Stimulated activated CD4-positive, alpha-beta T cell treated with anti-CD3 and anti-CD28 coated beads, Interleukin-2, amount 100 ng/mL, for 48 hours (primary cell): ENCODE data around the gene TENM4.

Source experiments
- DNase-seq, 2 donors: peaks; one replicate each; pipeline ENCODE4 v3.0.0-alpha.2; 2020

The TENM4 gene

DNA sequence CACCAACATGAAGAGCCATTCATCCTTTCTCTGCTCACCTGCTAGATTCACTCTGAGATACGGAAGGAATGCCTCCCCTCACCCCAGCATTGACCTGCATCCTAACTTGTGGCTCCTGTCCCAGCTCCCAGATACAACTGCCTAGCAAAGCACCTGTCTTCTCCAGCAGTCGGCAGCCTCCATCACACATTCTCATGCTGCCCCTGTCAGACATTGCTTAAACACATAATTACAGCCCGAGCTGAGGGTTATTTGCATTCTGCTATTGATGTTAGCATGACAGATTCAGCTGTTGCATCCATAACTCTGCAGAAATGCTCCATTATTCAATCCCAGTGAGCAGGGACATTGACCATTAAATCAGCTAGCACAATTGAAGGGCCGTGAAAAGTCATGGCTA is 681.8 kb downstream of the TENM4 start:
- DNase-seq, result no peak

DNA sequence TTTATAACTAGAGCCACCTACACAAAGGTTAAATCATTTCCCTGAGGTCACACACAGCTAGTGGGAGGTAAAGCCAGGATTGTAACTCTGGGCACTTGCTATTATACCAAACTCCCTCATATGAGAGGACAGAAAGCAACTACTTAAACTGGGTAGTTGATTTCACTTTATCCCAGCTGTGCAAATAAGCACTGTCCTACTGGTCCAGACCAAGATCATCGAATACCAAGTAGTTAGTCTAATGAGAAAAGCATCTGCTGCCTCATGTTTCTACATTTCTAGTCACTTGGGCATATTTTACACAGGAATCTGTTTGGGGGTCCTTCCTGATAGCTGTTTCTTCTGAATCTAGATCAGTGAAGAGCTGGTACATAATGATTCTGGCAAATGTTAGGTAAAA is 687.5 kb downstream of the TENM4 start:
- no peak for DNase-seq

DNA sequence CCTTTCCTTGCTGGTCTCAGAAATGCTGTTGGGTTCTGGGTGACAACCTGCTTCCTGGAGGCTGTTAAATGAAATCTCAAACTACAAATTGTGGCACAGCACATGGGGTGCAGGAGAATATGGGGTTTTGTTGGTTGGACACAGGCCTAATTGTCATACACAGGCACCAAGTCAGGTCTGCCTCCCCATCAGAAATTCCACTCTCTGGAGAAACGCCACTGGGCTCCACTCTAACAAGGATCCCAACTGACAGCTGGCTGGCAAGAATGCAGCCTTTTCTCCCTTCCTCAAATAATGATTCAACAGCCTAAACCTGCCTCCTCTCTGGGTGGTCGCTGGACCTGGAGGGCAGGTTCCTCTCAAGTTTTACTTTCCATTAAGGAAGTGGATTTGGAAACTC is 688.3 kb downstream of the TENM4 start:
- DNase-seq, result no peak

DNA sequence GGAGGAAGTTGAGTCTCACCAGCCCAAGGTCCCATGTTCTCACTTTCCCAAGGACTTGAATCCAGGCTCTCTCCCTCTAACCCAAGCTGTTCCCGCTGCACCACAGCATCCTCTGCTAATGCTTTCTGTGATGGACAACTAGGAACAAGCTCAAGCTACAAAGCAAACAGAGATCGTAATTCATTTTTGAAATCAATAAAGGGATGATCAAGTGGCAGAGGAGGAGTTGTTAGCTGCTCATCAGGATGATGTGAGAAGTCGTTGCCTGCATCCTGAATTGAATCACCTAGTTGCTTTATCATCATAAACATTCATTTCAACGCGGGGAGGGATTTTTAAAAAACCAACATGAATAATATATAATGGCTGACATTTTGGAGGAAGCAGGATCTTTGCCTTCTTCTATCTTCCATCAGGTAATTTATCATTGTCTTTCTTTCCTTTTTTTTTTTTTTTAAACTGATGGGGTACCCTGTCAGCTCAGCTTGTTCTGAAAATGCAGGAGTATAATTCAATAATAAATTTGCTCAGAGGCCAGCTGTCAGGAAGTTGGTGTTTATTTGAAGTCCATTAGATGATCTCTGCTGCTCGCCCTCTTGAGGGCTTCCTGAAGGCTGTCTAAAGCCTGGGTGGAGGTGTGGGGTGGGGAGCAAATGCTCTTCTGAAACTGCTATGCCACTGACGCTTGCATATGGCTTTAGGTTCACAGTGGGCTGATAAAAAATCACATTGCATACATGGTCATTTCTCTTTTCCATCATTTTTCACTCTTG is 691.7 kb downstream of the TENM4 start:
- DNase-seq, result no peak

DNA sequence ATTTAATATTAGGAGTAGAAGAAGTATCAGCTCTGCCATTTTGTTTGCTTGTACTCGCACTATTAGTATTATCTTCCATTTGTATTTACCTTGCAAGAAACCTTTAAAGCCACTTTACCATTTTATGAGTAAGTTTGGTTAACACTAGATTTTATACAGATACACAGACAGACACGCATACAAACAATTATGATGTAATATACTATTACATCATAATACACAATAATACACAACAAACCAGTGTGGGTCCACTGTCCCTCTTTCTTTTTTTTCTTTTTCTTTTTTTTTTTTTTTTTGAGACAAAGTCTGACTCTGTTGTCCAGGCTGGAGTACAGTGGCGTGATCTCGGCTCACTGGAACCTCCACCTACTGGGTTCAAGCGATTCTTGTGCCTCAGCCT is 695.9 kb downstream of the TENM4 start:
- no peak for DNase-seq

DNA sequence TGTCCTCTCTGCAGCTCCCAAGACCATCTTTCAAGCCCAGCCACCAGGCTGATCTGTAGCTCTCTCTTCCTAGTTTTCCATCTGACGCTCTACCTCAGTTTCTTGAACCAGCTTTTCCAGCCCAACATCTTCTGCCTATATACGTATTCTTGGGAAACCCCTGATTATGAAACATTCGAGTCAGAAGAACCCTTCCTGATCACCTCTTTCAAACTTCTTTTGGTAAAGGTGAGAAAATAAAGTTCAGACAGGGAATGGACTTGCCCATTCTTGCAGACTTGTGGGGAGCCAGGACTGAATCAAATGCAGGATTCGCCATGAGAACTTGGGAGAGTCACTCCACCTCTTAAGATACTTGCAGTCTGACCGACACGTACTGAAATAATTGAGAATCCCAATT is 696.6 kb downstream of the TENM4 start:
- no peak for DNase-seq

DNA sequence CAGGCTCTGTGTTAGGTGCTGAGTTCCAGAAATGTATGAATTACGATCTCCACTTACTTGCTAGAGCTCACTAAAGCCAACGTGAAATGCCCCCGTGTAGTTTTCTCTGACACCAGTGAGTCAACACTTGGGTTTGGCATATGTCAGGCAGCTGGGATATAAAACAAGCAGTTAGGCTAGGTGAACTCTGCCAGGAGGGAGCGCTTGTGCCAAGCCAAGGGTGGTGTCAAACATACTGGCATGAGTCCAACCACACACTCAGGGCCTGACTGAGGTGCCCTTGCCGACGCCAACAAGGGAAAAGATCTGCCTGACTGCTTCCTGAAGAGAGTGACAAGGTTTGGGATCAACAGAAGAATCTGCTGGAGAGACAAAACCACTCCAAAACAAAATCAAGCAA is 698.4 kb downstream of the TENM4 start:
- DNase-seq, result no peak

DNA sequence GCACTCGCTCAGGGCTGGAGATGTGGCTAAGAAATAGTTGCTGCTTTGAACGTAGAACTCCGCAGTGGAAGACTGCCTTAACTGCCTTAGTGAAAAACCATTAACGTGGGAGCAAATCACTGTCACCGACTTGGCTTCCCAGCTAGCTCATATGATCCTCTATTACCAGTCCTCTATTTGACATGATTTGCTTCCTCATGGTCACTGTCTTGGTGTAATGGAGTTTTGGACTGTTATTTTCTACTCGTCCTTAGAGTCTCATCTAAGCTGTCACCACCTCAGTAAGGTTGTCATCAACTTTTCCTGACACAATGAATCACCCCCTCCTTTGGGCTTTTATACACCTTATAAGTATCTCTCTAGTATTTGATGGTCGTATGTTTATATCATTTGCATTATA is 699.1 kb downstream of the TENM4 start:
- no peak for DNase-seq

DNA sequence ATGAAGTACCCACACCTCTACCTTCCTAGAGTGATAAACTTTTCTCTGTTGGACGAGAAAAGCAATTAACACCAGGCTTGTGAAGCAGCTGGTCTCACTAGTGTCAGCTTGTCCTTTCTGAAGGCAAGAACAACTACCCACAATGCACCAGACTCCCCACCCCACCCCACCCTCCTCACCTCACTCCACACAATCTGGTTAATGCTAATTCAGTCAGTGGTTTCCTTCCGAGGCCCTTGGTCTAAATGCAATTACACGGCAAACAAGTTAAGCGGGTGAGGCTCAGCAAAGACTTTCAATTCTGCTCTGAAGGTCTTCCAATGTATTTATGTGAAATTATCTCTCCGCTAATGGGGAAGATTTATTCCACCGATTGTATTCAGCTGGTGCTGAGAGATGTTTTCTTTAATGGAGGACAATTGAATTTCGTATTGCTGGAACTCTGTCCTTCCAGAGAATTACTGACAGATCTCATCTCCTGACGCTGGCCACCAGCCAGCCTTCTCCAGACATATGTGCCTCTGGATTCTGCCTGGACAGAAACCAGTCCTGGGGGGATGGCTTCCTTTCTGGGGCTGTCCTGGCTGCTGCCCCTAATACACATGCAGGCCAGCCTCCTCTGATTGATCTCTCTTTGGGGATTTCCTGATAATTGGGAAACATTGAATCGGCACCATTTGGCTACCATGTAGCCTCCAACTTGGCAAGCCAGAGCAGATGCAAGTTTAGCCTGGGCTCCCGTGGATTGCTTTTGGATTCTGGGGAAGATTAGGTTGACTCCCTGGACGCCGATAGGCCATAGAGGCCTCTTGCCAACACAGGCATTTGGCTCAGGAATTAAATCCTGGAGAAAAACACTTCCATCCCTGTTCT is 700.4 kb downstream of the TENM4 start:
- no peak for DNase-seq

DNA sequence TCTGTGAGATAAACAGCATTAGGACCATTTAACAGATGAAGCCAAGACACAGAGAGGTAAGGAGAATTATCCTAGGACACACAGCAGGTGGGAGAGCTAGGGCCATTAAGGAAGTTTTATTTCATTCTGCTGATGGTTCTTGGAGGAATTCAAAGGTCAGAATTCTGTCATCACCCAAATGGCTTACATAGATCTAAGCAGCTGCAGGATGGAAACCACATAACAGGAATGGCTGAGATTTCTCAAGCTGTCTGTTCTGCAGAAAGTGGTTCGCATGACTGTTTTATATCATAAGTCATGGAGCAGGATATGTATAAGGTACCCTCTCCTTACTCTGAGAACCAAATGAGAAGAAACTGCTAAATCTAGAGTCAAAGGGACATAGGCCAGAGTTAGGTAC is 702.9 kb downstream of the TENM4 start:
- DNase-seq, result no peak

DNA sequence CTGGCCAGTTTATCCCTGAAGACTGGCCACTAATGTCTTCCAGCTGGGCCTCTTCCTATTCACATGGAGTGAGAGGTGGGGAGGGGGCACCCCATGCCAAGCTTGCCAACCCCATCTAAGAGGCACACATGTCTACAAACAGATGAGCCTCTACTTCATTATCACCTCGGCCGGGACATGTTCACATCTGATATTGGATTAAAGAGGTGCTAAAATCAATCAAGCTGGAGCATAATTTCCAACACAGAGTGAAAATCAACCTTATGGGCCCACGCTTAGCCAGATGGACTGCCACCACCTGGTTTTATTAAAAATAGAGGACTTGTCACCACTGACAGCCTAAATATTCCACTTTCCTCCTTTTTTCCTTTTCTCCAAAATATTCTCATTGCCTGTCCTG is 703.5 kb downstream of the TENM4 start:
- DNase-seq, result no peak

DNA sequence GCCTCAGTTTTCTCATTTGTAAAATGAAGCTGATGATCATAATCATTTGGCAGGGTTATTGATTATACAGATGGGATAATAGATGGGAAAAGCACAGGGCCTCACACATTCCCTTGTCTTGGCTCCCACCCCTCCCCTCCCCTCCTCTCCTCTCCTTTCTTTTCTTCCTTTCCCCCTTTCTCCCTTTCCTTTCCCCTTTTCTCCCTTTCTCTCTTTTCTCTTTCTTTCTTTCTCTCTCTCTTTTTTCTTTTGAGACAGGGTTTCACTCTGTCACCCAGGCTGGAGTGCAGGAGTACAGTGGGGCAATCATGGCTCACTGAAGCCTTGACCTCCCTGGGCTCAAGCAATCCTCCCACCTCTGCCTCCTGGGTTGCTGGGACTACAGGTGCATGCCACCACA is 705.1 kb downstream of the TENM4 start:
- DNase-seq, result no peak

DNA sequence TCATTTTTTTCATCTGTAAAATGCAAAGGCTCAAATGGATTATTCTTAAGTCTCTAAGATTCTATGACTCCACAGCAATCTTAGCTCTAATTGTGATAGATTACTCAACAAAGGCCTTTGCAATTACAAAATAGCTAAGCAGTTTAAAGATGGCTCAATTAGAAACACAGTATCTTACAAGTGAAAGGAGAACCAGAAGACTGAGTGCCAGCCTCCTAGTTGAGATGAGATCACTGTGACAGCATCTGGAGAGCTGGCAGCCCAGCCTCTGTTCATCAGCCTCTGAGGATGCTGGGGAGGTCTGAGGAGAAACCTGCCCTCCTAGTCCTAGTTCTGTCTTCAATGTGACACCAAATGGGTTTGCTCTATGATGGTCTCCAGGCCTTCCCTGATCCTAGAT is 707.8 kb downstream of the TENM4 start:
- no peak for DNase-seq

DNA sequence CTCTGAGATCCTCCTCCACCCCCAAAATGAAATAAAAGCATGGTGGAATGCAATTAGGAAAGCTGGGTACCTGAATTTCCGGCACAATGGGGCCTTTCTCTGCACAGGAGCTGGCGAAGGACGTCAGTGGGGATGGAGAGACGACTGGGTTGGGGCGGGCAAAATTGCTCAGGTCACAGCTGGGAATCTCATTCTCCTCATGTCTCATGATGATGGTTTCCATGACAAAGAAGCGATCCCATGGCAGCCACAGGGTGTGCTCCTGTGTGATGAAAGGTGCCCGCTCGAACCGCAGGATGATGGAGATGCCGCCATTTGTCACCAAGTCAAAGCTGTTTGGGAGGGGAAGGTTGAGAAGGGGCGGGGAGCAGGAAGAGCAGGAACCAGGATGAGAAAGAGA is 708.6 kb downstream of the TENM4 start:
- DNase-seq, result no peak

DNA sequence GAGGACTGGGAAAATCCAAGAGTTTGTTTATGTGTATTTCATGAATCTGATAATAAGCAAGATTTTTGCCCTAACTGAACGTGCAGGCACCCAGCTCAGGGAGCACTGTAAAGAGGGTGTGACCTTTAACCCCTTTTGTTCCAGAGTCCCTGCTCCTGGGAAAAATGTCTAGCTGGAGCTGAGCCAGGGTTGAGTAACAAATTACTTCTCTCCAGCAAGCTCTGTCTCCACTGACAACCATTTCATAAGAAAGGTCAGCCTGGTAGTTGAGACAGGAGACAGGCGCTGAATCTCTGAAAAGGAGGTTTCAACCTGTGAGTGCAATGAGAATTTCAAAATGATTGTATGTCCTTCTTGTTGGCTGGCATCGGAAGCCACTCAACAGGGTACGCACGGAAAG is 709.8 kb downstream of the TENM4 start:
- no peak for DNase-seq

DNA sequence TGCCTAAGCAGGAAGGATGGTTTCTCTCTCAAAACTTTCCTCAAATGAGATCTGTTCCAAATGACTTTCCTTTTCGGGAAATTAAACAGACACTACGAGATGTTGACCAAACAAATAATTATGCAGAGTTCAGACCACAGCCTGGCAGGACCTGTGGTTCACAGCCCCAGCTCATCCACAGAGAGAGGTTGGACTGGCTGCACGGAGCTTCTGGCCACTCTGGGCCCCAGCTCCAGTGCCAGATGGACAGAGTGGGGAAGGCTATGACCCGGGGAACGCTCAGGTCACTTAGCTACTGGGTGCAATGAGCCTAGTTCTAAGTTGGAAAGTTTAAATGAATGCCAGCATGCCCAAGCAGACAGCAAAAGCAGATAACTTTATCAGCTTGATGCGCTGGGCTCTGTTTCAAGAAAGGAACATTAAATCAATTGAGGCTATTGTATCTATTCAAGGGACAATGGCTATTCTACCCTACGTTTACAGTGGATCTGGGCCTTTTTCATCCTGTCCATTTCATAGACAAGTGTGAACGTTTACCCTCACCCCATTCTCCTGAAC is 710.5 kb downstream of the TENM4 start:
- DNase-seq, result no peak

DNA sequence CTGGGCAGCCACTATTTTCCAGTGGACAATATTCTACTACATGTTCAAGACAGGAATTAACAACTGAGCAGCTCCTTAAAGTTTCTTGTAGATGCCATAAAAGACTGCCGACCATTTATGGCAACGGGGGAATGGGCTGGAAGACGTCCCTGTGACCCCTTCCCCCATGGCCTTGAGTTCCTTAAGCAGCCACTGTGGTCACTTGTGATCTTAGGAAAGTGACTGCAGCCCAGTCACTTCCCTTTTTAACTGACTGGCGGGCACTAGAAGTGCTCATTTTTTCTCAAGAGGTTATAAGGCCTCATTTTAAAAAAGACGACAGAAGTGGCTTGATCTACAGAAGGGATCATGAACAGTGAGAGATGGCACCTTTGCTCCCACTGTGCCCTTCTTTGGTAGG is 713.0 kb downstream of the TENM4 start:
- DNase-seq, result no peak

DNA sequence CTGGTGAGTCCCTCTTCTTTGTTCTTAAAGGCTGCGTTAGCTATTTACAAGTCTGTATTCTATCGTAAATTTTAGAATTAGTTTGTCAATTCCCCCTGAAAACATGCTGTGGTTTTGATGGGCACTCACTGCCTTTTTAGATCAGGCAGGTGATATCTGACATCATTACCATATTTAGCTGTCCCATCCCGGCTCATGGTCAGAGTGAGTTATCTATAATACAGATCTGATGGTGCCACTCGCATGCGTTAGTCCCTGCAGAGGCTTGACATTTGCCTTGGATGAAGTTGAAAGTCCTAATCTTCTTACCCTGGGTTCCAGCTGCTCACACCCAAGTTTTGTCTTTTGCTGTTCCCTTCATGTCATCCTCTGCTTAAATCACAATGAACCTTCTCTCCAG is 715.6 kb downstream of the TENM4 start:
- DNase-seq, result no peak

DNA sequence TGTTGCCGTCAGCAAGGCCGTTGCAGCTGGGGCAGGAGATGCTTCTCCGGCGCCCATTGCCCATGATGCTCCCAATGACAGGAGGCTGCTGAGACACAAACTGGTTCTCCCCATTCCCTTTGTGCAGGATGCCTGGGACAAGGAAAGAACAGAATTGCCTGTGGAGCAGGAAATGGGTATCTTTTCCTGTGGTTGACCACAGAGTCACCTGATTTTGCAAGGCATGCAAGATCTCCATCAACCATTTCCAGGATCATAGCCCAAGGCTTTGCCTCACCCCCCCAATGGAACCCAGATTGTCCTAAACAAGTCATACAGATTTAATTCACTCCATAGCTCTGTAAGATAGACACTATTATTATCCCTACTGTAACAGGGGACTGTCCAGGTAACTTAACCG is 718.0 kb downstream of the TENM4 start:
- no peak for DNase-seq

DNA sequence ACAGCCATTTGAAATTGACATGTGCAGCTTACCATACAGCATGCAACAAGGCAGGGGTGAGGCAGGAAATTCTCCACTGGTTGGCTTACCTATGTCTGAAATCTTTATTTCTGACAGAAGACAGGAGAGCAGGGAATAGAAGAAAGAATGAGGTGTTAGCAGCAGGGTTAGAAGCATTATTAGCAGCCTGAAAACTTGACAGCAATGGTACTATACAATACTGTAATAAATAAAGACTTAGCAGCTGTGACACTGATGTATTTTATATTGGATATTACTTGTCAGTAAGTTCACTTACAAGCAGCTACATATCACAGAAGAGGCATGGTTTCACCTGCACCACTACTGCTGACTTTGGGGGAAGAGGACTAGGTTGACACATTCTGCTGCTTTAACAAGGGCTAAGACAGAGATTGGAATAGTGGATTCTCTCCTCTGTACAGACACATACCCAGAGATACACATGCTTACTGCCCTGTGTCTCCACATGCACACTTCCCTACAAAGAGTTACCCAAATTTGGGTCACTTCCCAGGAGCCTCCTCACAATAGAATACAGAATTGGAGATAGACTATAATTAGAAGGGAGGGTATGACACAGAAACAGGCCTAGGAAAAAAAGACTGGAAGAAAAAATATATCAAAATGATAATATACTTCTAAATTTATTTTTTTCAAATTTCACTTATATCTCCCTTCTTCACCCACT is 720.4 kb downstream of the TENM4 start:
- DNase-seq, result no peak

DNA sequence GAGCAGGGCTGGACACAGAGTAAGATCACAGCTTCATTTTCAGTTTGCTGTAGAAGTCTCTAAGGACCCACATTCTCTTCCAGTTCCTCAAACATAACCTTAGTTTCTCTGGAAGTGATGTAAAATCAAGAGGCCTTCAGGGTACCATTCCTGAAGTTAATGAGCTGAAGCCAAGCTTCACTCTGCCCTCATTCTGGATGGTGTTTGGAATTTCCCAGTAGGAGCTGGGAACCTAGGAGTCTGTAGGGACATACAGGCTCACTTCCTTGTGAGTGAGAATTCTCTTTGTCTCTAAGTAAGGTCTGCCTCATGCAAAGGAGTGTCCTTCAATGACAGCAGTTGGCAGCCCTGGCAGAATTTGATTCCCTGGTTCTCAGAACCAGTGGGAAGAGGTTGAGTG is 723.8 kb downstream of the TENM4 start:
- no peak for DNase-seq

DNA sequence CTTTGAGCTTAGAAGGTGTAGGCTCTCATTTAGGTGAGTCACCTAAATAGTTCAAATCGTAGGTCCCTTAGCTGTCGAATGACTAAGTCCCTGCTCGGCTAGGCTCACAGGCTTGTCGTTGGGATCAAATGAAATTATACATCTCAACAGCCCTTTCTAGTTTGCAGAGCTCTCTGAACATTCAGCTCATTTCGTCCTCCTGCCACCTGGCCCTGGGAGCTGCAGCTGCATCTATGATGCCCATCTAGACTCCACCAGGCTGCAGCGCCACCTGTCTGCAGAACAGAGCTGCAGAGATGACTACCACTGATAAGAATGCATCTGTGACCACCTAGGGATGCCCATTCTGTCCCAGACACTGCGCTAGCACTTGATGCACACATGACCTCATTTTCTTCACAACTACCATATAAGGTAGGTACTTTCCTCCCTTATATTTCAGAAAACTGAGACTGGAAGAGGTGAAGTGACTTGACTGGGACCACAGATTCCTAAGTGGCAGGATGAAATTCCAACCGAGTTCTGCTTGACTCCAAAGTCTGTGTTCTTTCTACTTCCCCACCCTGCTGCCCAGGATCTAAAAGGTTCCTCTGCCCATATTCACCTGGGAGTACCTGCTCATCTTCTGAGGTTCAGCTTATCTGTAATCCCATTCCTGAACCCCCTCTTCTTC is 725.1 kb downstream of the TENM4 start:
- DNase-seq, result peak; percentile 45 to 47

DNA sequence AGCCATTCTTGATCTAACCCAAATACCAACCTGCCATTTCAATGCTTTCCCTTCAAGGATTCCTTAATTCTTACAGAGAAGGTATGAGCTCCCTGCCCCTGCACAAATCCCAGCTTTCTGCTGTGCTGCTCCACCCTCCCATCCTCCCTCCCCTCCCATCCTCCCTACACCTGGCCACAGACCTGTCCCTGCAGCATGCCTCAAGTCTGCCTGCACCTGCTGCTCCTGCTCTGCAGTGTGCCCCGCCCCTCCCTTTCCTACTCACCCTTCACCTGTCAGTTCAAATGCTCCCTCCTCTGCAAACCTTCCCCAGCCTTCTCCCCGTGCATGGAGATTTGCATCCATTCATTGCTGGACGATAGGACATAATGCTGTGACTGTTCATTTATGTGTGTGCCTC is 726.3 kb downstream of the TENM4 start:
- no peak for DNase-seq
